HG03039 (cell line): ENCODE measurements around the gene BRF1.
A peak's percentile ranks its signal among the peaks of the same experiment; 100 is the strongest.
"Not testable (repeated sequence)": the region's sequence is repeated elsewhere in the genome, so short reads cannot be mapped to it uniquely, and the experiment has no call there.

Experiments
- ATAC-seq: cut with Tn5 transposase; IDR thresholded peaks from one replicate; pipeline ENCODE4 v1.9.1; 2021; ENCODE audit warnings: mild to moderate bottlenecking, moderate library complexity; ENCODE audit not compliant: unreplicated experiment

BRF1 gene

DNA sequence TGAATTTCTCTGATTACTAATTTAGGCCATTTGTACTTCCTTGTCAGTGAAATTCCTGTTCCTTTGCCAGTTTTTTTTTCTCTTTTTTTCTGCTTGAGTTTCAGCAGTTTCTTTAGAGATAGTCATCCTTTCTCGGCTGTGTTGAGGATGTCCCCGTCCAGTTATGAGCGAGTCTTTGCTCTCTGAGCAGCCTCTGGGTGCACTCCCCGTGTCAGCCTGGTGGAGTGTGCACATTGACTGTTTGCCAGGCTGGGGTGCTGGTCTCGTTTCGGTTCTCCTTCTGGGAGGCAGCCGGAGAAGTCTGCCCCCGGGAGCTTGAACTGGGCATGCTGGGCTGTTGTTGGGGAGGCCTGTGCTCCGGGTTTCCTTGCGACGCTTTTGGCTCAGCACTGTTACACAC, 16.7 kb upstream of the BRF1 start:
- no peak for ATAC-seq

GRCh38 chr14:105316968-105317510, 16.2 kb upstream of the BRF1 start:
- no peak for ATAC-seq

DNA sequence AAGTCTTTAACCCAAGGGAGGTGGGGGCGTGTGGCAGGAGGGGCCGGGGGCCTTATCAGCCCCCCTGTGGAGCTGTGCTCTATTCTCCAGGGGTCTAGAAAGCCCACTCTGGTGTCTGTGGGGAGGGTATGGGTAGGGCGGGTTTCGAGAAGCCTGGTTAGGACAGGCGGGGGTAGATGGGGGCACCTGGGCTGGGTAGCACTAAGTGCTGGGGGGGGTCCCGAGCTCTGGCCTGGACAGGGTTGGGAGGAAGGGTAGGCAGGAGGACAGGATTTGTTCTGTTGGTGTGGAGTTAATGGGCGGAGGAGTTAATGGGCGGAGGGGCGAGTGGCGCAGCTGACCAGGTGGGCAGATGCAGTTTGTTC, 15.8 kb upstream of the BRF1 start:
- ATAC-seq: no peak

DNA sequence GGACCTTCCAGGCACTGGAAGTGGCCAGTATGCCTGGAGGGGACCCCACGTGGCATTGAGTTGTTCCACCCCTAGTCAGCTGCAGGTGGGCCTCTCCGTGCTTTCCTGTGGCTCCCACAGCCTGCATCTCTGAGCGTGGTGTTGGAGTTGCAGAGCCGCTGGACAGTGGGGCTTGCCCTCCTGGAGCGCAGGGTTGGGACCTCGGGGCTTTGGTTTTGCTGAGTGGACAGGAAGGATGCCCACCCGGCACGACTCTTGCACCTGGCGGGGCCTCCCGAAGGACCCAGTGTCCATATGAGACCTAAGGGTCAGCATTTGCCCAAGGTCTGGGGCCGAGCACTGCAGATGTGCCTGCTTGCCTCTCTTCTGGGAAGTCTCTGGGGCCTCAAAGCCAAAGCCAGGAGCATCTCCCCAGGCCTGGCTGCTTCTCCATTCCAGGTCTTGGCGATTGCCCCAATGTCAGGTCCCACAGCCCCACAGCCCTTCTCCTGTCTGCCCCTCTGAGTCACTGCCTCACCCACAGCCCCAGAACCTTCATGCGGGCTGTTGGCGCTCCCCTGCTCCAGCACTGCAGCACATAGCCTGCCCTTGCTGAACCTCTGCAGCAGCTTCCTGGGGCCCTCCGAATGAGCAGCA, 15.3 kb upstream of the BRF1 start:
- ATAC-seq: no peak

DNA sequence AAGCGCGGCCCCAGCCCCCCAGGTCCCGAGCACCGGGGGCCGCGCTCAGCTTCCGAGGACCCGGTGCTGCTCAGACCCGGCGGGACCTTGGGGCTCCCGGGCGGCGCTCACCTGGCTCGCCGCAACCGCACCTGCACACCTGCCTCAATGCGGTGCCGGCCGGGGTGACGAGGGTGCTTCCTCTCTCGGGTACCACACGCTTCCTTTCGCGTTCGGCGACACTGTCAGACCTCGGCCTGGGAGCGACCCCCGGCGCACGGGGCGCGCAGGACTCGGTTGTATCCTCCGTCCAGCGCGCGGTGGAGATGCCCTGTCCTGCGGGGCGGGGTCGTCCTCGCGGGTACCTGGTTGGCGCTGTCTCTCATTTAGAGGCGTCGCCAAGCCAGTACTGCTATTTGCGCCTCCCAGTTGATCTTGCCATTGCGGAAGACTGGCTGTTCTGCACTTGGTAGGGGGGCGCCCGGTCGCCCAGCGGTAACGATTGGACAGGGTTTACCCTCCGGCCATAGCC, 14.5 kb upstream of the BRF1 start:
- peak; percentile 1 for ATAC-seq

GRCh38 chr14:105314287-105315200, 13.7 kb upstream of the BRF1 start, which contains the start of gene PACS2:
TSS of gene PACS2 (plus strand) at chr14:105314748. CDS start at chr14:105314919, 171 bp downstream.
- ATAC-seq: peak; percentile 70

DNA sequence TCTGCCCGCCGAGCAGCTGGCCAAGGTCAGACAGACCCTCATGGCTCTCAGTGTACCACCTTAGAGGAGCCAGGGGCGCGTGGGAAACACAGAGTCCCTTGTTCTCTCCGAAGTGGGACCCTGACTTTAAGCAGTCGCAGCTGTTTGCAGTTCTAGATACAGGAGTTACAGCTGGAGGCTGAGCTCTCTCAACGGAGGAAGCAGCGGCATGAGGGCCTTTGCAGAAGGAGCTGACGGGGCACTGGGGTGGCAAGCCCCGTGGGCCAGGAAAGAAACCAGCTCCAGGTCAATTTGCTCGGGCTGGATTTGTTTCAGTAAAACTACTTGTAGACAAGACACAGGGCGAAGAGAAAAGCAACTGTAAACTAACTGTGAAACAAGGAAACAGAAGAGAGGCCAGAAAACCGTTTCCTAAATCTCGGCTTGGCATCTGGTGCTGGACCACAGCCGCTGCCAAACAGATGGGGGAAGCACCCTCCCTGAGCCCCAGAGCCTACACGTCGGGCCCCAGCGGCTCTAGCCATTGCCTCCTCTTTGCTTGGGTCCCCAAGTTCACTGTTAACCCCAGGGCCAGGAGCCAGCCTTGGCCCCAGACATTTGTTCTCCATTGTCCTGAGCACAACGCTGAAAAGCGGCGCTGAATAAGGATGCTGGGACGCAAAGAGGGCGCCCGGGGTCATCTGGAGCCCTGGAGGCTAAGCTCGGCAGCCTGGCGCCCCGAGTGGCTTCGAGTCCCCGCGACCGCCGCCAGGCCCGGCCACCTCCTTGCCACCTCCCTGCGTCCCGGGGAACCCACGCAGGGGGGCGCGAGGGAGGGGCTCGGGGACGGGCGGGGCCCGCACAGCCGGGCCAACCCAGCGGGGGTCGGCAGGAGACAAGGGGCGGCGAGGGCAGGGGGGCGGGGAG, 12.8 kb upstream of the BRF1 start:
- ATAC-seq: peak; percentile 14

DNA sequence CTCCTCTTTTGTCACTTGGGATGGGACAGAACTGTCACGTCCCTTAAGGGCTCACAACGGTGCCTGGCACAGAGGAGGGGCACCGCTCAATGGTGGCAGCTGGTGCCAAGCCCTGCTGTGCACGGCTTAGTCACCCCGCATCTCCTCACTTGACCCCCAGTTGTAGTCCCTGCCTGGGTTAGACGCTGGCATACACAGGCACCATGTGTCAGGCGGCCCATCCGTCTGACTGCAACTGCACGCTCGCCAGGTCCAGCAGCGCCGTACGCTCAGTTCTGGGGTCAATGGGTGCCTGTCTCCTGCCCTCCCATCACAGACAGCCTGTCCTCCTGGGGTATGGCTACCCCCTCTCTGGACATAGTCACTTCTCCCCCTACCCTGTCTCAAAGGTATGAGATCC, 12.2 kb upstream of the BRF1 start:
- no peak for ATAC-seq

- no peak for ATAC-seq
Observed at GRCh38 chr14:105311838-105312237, 11.0 kb upstream of the BRF1 start.

- ATAC-seq: no peak
Observed at GRCh38 chr14:105309371-105309770, 8.6 kb upstream of the BRF1 start.

GRCh38 chr14:105307052-105307727, 6.4 kb upstream of the BRF1 start:
- ATAC-seq: no peak

GRCh38 chr14:105305791-105306190, 5.0 kb upstream of the BRF1 start:
- ATAC-seq: no peak

GRCh38 chr14:105305345-105305744, 4.5 kb upstream of the BRF1 start:
- no peak for ATAC-seq

DNA sequence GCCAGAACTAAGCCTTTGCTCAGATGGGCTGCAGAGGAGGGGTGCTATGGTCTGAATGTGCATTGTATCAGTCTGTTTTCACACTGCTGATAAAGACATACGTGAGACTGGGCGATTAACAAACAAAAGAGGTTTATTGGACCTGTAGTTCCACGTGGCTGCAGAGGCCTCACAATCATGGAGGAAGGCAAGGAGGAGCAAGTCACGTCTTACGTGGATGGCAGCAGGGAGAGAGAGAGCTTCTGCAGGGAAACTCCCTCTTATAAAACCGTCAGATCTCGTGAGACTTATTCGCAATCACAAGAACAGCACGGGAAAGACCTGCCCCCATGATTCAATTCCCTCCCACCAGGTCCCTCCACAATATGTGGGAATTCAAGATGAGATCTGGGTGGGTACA, 3.8 kb upstream of the BRF1 start:
- ATAC-seq: no peak

- ATAC-seq: no peak
Observed at GRCh38 chr14:105303949-105304348, 3.1 kb upstream of the BRF1 start.

DNA sequence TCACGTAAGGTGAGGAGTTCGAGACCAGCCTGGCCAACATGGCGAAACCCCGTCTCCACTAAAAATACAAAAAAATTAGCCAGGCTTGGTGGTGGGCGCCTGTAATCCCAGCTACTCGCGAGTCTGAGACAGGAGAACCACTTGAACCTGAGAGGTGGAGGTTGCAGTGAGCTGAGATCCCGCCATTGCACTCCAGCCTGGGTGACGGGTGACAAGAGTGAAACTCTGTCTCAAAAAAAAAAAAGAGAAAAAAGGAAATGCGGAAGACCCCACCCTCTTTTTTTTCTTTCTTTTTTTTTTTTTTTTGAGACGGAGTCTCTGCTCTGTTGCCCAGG, 1.1 kb upstream of the BRF1 start:
- not testable (repeated sequence) for ATAC-seq

GRCh38 chr14:105301103-105301914, 508 bp upstream of the BRF1 start:
- peak; percentile 43 for ATAC-seq

- peak; percentile 12 for ATAC-seq
Observed at GRCh38 chr14:105299654-105300541, 903 bp downstream of the BRF1 start.
